Measurements from ENCODE around the gene PFDN4.

GRCh38 chr20:54193817-54194216 is 14.1 kb upstream of the PFDN4 start:
- TF ChIP-seq POLR2A (IDR thresholded peaks at IDR 0.05; ENCODE audit: extremely low read depth, insufficient read length) (no peak), CTCF (IDR thresholded peaks at IDR 0.05; ENCODE audit: low read depth, low read length) (no peak)

Measured in NB4 (cell line).